ENCODE results near the gene LRRIQ1.

GRCh38 chr12:85043829-85044228 lies 7.7 kb downstream of the LRRIQ1 start:
- TF ChIP-seq, protein P1, sequence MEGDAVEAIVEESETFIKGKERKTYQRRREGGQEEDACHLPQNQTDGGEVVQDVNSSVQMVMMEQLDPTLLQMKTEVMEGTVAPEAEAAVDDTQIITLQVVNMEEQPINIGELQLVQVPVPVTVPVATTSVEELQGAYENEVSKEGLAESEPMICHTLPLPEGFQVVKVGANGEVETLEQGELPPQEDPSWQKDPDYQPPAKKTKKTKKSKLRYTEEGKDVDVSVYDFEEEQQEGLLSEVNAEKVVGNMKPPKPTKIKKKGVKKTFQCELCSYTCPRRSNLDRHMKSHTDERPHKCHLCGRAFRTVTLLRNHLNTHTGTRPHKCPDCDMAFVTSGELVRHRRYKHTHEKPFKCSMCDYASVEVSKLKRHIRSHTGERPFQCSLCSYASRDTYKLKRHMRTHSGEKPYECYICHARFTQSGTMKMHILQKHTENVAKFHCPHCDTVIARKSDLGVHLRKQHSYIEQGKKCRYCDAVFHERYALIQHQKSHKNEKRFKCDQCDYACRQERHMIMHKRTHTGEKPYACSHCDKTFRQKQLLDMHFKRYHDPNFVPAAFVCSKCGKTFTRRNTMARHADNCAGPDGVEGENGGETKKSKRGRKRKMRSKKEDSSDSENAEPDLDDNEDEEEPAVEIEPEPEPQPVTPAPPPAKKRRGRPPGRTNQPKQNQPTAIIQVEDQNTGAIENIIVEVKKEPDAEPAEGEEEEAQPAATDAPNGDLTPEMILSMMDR (IDR thresholded peaks at IDR 0.05), result no peak
- TF ChIP-seq EZH2 (IDR thresholded peaks at IDR 0.05) (no peak), EZH2phosphoT487 (IDR thresholded peaks at IDR 0.05) (no peak)
